ENCODE results near the gene TMEM100.

- TF ChIP-seq EP300 (IDR thresholded peaks at IDR 0.05; ENCODE audit: low read depth), result no peak
- no peak for TF ChIP-seq POLR2AphosphoS5 (IDR thresholded peaks at IDR 0.05)
- TF ChIP-seq CTCF (IDR thresholded peaks at IDR 0.05), result no peak
These were observed 6.2 kb upstream of the TMEM100 start for GRCh38 chr17:55728833-55729232.

All from transverse colon (tissue), 4 donors.